ENCODE results near the gene ABLIM1.

DNA sequence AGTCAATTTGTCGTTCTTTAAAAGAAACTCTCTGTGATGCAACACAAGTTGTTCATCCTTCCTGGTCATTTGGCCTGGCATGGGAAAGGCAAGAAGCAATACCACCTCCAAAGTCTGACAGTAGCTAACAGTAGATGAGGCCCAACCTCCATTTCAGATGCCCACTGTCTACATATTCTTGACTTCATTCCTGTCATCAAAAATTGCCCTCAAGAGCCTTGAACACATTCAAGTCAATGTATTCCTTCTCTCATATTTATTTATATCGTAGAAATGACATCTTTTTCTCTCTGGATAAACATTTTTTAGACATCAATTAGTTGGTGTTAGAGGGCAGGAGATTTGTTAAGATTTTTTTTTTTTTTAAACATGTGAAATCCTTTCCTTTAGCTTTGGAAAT is 33.7 kb downstream of the ABLIM1 start:
- TF ChIP-seq POLR2A (IDR thresholded peaks at IDR 0.05; ENCODE audit: low read depth), result no peak
- TF ChIP-seq, protein P1, sequence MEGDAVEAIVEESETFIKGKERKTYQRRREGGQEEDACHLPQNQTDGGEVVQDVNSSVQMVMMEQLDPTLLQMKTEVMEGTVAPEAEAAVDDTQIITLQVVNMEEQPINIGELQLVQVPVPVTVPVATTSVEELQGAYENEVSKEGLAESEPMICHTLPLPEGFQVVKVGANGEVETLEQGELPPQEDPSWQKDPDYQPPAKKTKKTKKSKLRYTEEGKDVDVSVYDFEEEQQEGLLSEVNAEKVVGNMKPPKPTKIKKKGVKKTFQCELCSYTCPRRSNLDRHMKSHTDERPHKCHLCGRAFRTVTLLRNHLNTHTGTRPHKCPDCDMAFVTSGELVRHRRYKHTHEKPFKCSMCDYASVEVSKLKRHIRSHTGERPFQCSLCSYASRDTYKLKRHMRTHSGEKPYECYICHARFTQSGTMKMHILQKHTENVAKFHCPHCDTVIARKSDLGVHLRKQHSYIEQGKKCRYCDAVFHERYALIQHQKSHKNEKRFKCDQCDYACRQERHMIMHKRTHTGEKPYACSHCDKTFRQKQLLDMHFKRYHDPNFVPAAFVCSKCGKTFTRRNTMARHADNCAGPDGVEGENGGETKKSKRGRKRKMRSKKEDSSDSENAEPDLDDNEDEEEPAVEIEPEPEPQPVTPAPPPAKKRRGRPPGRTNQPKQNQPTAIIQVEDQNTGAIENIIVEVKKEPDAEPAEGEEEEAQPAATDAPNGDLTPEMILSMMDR (IDR thresholded peaks at IDR 0.05), result no peak
- TF ChIP-seq EP300 (IDR thresholded peaks at IDR 0.05), result no peak
- TF ChIP-seq POLR2AphosphoS5 (IDR thresholded peaks at IDR 0.05), result no peak

All from esophagus muscularis mucosa (tissue), 4 donors.